Measurements from ENCODE around the gene KIF4B. TPM values are rescaled to one million over a fixed set of nuclear protein-coding genes. Genes with fewer than 3 reads are reported as not detected.
"Not testable (repeated sequence)": the region's sequence is repeated elsewhere in the genome, so short reads cannot be mapped to it uniquely, and the experiment has no call there.

KIF4B gene
- polyA plus RNA-seq, 1 donor from 2014 or later: not detected

- TF ChIP-seq SMC3 (conservative IDR thresholded peaks at IDR 0.05; ENCODE audit: poor library complexity): no peak
- no peak for TF ChIP-seq EP300 (conservative IDR thresholded peaks at IDR 0.05; ENCODE audit: poor library complexity, severe bottlenecking)
- no peak for TF ChIP-seq TAF1 (IDR thresholded peaks at IDR 0.05; ENCODE audit: low read depth)
- TF ChIP-seq RAD21 (conservative IDR thresholded peaks at IDR 0.05): no peak
- TF ChIP-seq REST (IDR thresholded peaks at IDR 0.05; ENCODE audit: borderline replicate concordance): no peak
- no peak for TF ChIP-seq MXI1 (conservative IDR thresholded peaks at IDR 0.05; ENCODE audit: poor library complexity, severe bottlenecking)
- no peak for TF ChIP-seq EZH2 (IDR thresholded peaks at IDR 0.05; ENCODE audit: borderline replicate concordance, insufficient read depth, low read length, poor library complexity, severe bottlenecking)
- no peak for TF ChIP-seq POLR2AphosphoS5 (IDR thresholded peaks at IDR 0.05)
- no peak for TF ChIP-seq CTCF (IDR thresholded peaks at IDR 0.05; ENCODE audit: poor library complexity, severe bottlenecking)
- Histone ChIP-seq H3K36me3 (ENCODE audit: insufficient read depth, low read length) (no peaks in the 10 kb centered on the region), H3F3A (ENCODE audit: insufficient read depth, low read length, poor library complexity, severe bottlenecking) (no peaks in the 10 kb centered on the region), H2AFZ (ENCODE audit: low read depth, low read length) (no peak overlapping the region), H3K9me2 (ENCODE audit: insufficient read depth, low read length) (no peaks in the 10 kb centered on the region), H3K9me3 (ENCODE audit: low read length) (peaks cover 7% of the 10 kb centered on the region), H3K27ac (ENCODE audit: low read length) (no peak overlapping the region), H3K4me2 (ENCODE audit: low read length) (no peak overlapping the region), H3K79me2 (replicated peaks; ENCODE audit: insufficient read depth, low read length) (no peaks in the 10 kb centered on the region), H3K4me3 (ENCODE audit: low read length) (no peak overlapping the region), H3K27me3 (ENCODE audit: insufficient read depth, low read depth, low read length) (no peaks in the 10 kb centered on the region), H3K9ac (ENCODE audit: low read length) (no peak overlapping the region), H4K20me1 (ENCODE audit: insufficient read depth) (no peaks in the 10 kb centered on the region)
Measured at GRCh38 chr5:155029240-155029639, 15.7 kb downstream of the KIF4B start.

- H3K79me2 ChIP-seq (replicated peaks; ENCODE audit: insufficient read depth, low read length); H3K9me2 ChIP-seq (ENCODE audit: insufficient read depth, low read length); H3K27me3 ChIP-seq (ENCODE audit: insufficient read depth, low read depth, low read length); H3K9ac ChIP-seq (ENCODE audit: low read length); H3K9me3 ChIP-seq (ENCODE audit: low read length); H3F3A ChIP-seq (ENCODE audit: insufficient read depth, low read length, poor library complexity, severe bottlenecking); H3K4me3 ChIP-seq (ENCODE audit: low read length); H2AFZ ChIP-seq (ENCODE audit: low read depth, low read length); H4K20me1 ChIP-seq (ENCODE audit: insufficient read depth); H3K4me2 ChIP-seq (ENCODE audit: low read length); H3K27ac ChIP-seq (ENCODE audit: low read length); H3K36me3 ChIP-seq (ENCODE audit: insufficient read depth, low read length): not testable (repeated sequence)
Measured at GRCh38 chr5:155034145-155034744, 20.7 kb downstream of the KIF4B start.

GRCh38 chr5:155035087-155035486 lies 21.5 kb downstream of the KIF4B start:
- H3K79me2 ChIP-seq (replicated peaks; ENCODE audit: insufficient read depth, low read length); H2AFZ ChIP-seq (ENCODE audit: low read depth, low read length); H3K27me3 ChIP-seq (ENCODE audit: insufficient read depth, low read depth, low read length); H3K9ac ChIP-seq (ENCODE audit: low read length); H3F3A ChIP-seq (ENCODE audit: insufficient read depth, low read length, poor library complexity, severe bottlenecking); H3K4me3 ChIP-seq (ENCODE audit: low read length); H3K9me3 ChIP-seq (ENCODE audit: low read length); H3K36me3 ChIP-seq (ENCODE audit: insufficient read depth, low read length); H3K27ac ChIP-seq (ENCODE audit: low read length); H3K4me2 ChIP-seq (ENCODE audit: low read length); H3K9me2 ChIP-seq (ENCODE audit: insufficient read depth, low read length); H4K20me1 ChIP-seq (ENCODE audit: insufficient read depth): not testable (repeated sequence)
